HT1080 (cell line): ENCODE results near the gene SCNN1A. TPM values are rescaled to one million over a fixed set of nuclear protein-coding genes. Genes with fewer than 3 reads are reported as not detected.

Source experiments
- small RNA-seq: library from RNA; depleted of rRNA; stranded (forward); fragments of <200 nt; gene quantifications from one replicate; pipeline ENCODE3, GENCODE V24; 2014
- total RNA-seq: library from RNA; depleted of rRNA; stranded (reverse); fragments of >200 nt; shearing (Covaris generic); gene quantifications from 2 replicates; pipeline ENCODE4 v1.2.3, GENCODE V29; 2014; rRNA removed

Gene SCNN1A
- total RNA-seq, 1 experiment from 2014 or later: 0.11 TPM

Small RNAs within 50 kb of the gene (small RNA-seq; reads per million reads assigned to genes)
- gene RN7SL391P: not detected

Other genes with a start within 250 kb of the SCNN1A start
- gene CD9, start 175.2 kb downstream of the SCNN1A start, total RNA-seq: 35.8 and 41.8 TPM in 2 replicates
- gene PLEKHG6, start 64.9 kb downstream of the SCNN1A start, total RNA-seq: 0.07 TPM in 1 of 2 replicates, not detected in the other
- gene TNFRSF1A, start 33.5 kb downstream of the SCNN1A start, total RNA-seq: 124 and 209 TPM in 2 replicates
- 84.7 and 105 TPM in 2 replicates for gene LTBR, start 8.6 kb upstream of the SCNN1A start, total RNA-seq
- not detected in 2 replicates for gene CD27, start 69.4 kb upstream of the SCNN1A start, total RNA-seq
- 11.6 and 12.9 TPM in 2 replicates for gene TAPBPL, start 76.5 kb upstream of the SCNN1A start, total RNA-seq
- gene VAMP1, start 95.1 kb upstream of the SCNN1A start, total RNA-seq: 3.8 and 5.5 TPM in 2 replicates
- 241 and 261 TPM in 2 replicates for gene MRPL51, start 117.7 kb upstream of the SCNN1A start, total RNA-seq
- gene NCAPD2, start 118.5 kb upstream of the SCNN1A start, total RNA-seq: 158 and 173 TPM in 2 replicates
- 10,781 and 12,621 TPM in 2 replicates for gene GAPDH, start 159.0 kb upstream of the SCNN1A start, total RNA-seq
- 7.7 and 9.5 TPM in 2 replicates for gene IFFO1, start 180.5 kb upstream of the SCNN1A start, total RNA-seq
- 80.0 and 90.1 TPM in 2 replicates for gene NOP2, start 192.7 kb upstream of the SCNN1A start, total RNA-seq
- gene CHD4, start 231.8 kb upstream of the SCNN1A start, total RNA-seq: 348 and 371 TPM in 2 replicates